Measurements from ENCODE around the gene ADGRG4.

ADGRG4 gene

DNA sequence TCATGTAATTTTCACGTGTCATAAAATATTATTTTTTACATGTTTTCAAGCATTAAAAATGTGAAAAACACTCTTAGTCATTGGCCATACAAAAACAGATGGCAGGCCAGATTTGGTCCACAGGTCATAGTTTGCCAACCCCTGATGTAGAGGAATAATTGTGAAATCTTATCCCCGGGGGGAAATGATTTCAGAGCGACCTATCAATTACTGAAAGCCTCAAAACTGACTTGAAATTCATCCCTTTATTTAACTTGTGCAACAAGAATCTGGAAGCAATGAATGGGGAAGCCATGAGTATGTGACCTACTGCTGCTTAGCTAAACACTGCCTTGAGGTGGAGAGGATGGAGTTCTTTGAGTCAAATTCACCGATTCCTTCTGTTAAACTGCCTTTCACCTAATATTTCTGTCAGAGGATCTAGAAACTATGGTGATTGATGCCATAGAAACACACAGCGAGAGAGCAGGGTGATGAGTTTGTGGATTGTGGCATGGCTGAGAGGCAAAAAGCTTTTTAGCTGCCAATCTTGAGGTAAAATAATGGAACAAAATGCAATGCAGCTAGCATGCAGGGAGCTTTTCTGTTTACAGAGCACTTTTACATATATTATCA lies 156.6 kb downstream of the ADGRG4 start:
- in situ Hi-C loops (cut with MboI; ENCODE audit: low pct_unique_long_range_greater_than_20kb, low sequenced_read_pairs, unreplicated experiment), result no loop called here
- TF ChIP-seq, protein P1, sequence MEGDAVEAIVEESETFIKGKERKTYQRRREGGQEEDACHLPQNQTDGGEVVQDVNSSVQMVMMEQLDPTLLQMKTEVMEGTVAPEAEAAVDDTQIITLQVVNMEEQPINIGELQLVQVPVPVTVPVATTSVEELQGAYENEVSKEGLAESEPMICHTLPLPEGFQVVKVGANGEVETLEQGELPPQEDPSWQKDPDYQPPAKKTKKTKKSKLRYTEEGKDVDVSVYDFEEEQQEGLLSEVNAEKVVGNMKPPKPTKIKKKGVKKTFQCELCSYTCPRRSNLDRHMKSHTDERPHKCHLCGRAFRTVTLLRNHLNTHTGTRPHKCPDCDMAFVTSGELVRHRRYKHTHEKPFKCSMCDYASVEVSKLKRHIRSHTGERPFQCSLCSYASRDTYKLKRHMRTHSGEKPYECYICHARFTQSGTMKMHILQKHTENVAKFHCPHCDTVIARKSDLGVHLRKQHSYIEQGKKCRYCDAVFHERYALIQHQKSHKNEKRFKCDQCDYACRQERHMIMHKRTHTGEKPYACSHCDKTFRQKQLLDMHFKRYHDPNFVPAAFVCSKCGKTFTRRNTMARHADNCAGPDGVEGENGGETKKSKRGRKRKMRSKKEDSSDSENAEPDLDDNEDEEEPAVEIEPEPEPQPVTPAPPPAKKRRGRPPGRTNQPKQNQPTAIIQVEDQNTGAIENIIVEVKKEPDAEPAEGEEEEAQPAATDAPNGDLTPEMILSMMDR (IDR thresholded peaks at IDR 0.05; ENCODE audit: extremely low read depth, insufficient read depth, missing control alignments), result no peak
- no peak for DNase-seq (ENCODE audit: low spot score)

DNA sequence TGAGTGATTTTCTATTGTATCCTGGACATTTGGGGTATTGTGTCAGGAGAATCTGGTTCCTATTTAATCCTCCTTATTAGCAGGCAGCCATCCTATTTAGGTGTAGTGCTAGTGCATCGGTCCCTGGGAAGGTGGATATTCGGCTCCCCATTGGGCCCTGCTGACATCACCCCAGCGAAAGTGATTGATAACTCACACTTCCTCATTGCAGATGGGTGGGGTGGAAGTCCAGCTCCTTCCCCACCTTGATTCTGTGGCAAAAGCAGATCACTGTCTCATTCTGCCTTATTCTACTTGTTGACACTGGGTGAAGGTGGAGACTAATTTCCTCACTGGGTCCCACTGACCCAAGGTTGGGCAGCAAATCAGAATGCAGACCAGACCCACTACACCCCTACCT lies 163.8 kb downstream of the ADGRG4 start:
- in situ Hi-C loops (cut with MboI; ENCODE audit: low pct_unique_long_range_greater_than_20kb, low sequenced_read_pairs, unreplicated experiment), result no loop called here

More for the DNA sequence above, 163.8 kb downstream of the ADGRG4 start:
- no peak for DNase-seq (ENCODE audit: low spot score)
- TF ChIP-seq, protein P1 (IDR thresholded peaks at IDR 0.05; ENCODE audit: extremely low read depth, insufficient read depth, missing control alignments), result no peak
